ENCODE results near the gene TWF1.

Gene TWF1

GRCh38 chr12:43806737-43807072 lies 588 bp upstream of the TWF1 start:
- no peaks in the 10 kb centered on the region for H3K27me3 ChIP-seq (ENCODE audit: insufficient read depth, poor library complexity, severe bottlenecking)
- H3K27ac ChIP-seq (replicated peaks): peak overlapping the region; percentile 94
- TF ChIP-seq GABPA (IDR thresholded peaks at IDR 0.05; ENCODE audit: low read depth) (no peak), CTCF (IDR thresholded peaks at IDR 0.05; ENCODE audit: insufficient read depth, low read length) (no peak), SPI1 (IDR thresholded peaks at IDR 0.05; ENCODE audit: borderline replicate concordance, low read depth) (no peak), REST (IDR thresholded peaks at IDR 0.05; ENCODE audit: insufficient replicate concordance, low read depth) (no peak), POLR2AphosphoS5 (IDR thresholded peaks at IDR 0.05; ENCODE audit: low read depth) (no peak)
- peak overlapping the region; percentile 93 for H3K4me3 ChIP-seq (replicated peaks; ENCODE audit: insufficient read depth, low read length)
- DNase-seq (ENCODE audit: low read depth in 1 of 2, low spot score in 1 of 2): no peak

DNA sequence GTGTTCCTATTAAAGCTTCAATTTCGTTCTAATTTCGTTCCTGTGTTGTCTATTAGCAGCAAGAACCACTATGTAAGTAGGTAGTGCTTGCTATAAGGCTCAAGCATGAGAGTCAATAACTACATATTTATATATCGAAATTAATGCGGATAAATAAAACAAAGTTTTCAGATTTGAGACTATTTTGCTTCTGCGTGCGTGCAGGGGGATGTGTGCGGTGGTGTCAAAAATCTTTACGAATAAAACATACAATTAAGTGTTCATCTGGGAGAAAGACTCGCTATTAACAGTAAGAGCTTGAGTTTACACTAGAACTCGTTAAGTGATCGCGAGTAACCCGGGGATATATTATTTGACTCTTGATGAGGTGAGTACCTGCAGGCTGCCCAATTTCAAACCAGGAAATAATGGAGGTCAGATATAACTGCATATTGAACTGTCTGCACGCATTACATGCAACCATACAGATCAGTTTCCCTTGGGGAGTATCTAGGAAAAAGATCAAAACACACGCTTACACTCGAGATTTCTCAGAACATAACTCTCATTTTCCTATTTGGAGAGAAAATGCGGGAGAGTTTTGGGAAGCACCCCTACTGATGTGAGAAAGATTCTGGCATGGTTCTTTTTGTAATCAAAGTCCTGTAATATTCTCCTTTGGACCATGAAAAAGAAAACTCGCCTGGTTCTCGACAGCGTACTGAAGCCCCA lies 813 bp downstream of the TWF1 start:
- DNase-seq (ENCODE audit: low read depth in 1 of 2, low spot score in 1 of 2): no peak
- no peak for TF ChIP-seq REST (IDR thresholded peaks at IDR 0.05; ENCODE audit: insufficient replicate concordance, low read depth)
- TF ChIP-seq CTCF (IDR thresholded peaks at IDR 0.05; ENCODE audit: insufficient read depth, low read length): no peak
- TF ChIP-seq GABPA (IDR thresholded peaks at IDR 0.05; ENCODE audit: low read depth): no peak
- TF ChIP-seq POLR2AphosphoS5 (IDR thresholded peaks at IDR 0.05; ENCODE audit: low read depth): no peak
- no peak for TF ChIP-seq SPI1 (IDR thresholded peaks at IDR 0.05; ENCODE audit: borderline replicate concordance, low read depth)
- H3K4me3 ChIP-seq (replicated peaks; ENCODE audit: insufficient read depth, low read length): peak overlapping the region; percentile 93
- peak overlapping the region; percentile 94 for H3K27ac ChIP-seq (replicated peaks)
- no peaks in the 10 kb centered on the region for H3K27me3 ChIP-seq (ENCODE audit: insufficient read depth, poor library complexity, severe bottlenecking)

- no peaks in the 10 kb centered on the region for H3K27me3 ChIP-seq (ENCODE audit: insufficient read depth, poor library complexity, severe bottlenecking)
- H3K4me3 ChIP-seq (replicated peaks; ENCODE audit: insufficient read depth, low read length): no peak overlapping the region
- H3K27ac ChIP-seq (replicated peaks): no peak overlapping the region
- TF ChIP-seq GABPA (IDR thresholded peaks at IDR 0.05; ENCODE audit: low read depth): no peak
- TF ChIP-seq POLR2AphosphoS5 (IDR thresholded peaks at IDR 0.05; ENCODE audit: low read depth): no peak
- TF ChIP-seq CTCF (IDR thresholded peaks at IDR 0.05; ENCODE audit: insufficient read depth, low read length): no peak
- no peak for TF ChIP-seq REST (IDR thresholded peaks at IDR 0.05; ENCODE audit: insufficient replicate concordance, low read depth)
- no peak for TF ChIP-seq SPI1 (IDR thresholded peaks at IDR 0.05; ENCODE audit: borderline replicate concordance, low read depth)
- DNase-seq (ENCODE audit: low read depth in 1 of 2, low spot score in 1 of 2): no peak
Measured at GRCh38 chr12:43797561-43798217, 8.4 kb downstream of the TWF1 start.

Measured in HL-60 (cell line).